GM12878 (cell line): Measurements from ENCODE around the gene SCNN1B. TPM values are rescaled to one million over a fixed set of nuclear protein-coding genes. Genes with fewer than 3 reads are reported as not detected.

Source experiments
- ASH2L ChIP-seq: fragments of 300-600, 200-600 bp; sonication (generic); IDR thresholded peaks from 2 replicates; pipeline ENCODE4 v1.6.1; 2017; ENCODE audit warnings: low read depth, mild to moderate bottlenecking, borderline replicate concordance
- ATF2 ChIP-seq: IDR thresholded peaks from 2 replicates; pipeline ENCODE4 v1.6.1; 2012; ENCODE audit warnings: low read length, inconsistent platforms
- ATF3 ChIP-seq: IDR thresholded peaks from 2 replicates; pipeline ENCODE4 v1.6.1; 2011; ENCODE audit warnings: low read depth, mild to moderate bottlenecking, low read length, moderate library complexity, borderline replicate concordance; ENCODE audit errors: extremely low read depth
- BCL3 ChIP-seq: IDR thresholded peaks from 2 replicates; pipeline ENCODE4 v1.6.1; 2011; ENCODE audit warnings: borderline replicate concordance, low read depth, mild to moderate bottlenecking, moderate library complexity, low read length; ENCODE audit not compliant: insufficient read depth, poor library complexity, severe bottlenecking
- CBFB ChIP-seq: IDR thresholded peaks from 2 replicates; pipeline ENCODE4 v1.6.1; 2016; ENCODE audit warnings: antibody characterized with exemption, low read depth
- DPF2 ChIP-seq: fragments of 450-650 bp; IDR thresholded peaks from 2 replicates; pipeline ENCODE4 v1.6.1; 2017; ENCODE audit warnings: mild to moderate bottlenecking
- EP300 ChIP-seq, 2 experiments: fragments of 150-350 bp in 1 of 2; IDR thresholded peaks; 2 replicates each; pipeline ENCODE4 v1.6.1; 2011 to 2012; ENCODE audit warnings: low read depth in 2 of 2, low read length in 2 of 2, borderline replicate concordance in 1 of 2, improper control_type of control experiment in 1 of 2, inconsistent platforms in 1 of 2; ENCODE audit not compliant: control insufficient read depth in 1 of 2
- ESRRA ChIP-seq: IDR thresholded peaks from 2 replicates; pipeline ENCODE4 v1.6.1; 2012; ENCODE audit warnings: mild to moderate bottlenecking, low read length, improper control_type of control experiment
- IKZF1 ChIP-seq: fragments of 450-650 bp; conservative IDR thresholded peaks from 2 replicates; pipeline ENCODE4 v1.6.1; 2017; ENCODE audit warnings: antibody characterized with exemption, mild to moderate bottlenecking
- IRF4 ChIP-seq: IDR thresholded peaks from 2 replicates; pipeline ENCODE4 v1.6.1; 2011; ENCODE audit warnings: low read depth, low read length
- MTA3 ChIP-seq: IDR thresholded peaks from 2 replicates; pipeline ENCODE4 v1.6.1; 2012; ENCODE audit warnings: low read length, inconsistent platforms, borderline replicate concordance
- MXI1 ChIP-seq: fragments of 150-350 bp; IDR thresholded peaks from 2 replicates; pipeline ENCODE4 v1.6.1; 2011; ENCODE audit warnings: low read depth, mild to moderate bottlenecking, inconsistent platforms, low read length, improper control_type of control experiment
- NFXL1 ChIP-seq: fragments of 450-650 bp; IDR thresholded peaks from 2 replicates; pipeline ENCODE4 v1.6.1; 2017; ENCODE audit warnings: antibody characterized with exemption, mild to moderate bottlenecking, borderline replicate concordance
- REST ChIP-seq: IDR thresholded peaks from 2 replicates; pipeline ENCODE4 v1.6.1; 2012; ENCODE audit warnings: mild to moderate bottlenecking, low read depth, low read length
- SIX5 ChIP-seq: IDR thresholded peaks from 2 replicates; pipeline ENCODE4 v1.6.1; 2011; ENCODE audit warnings: mild to moderate bottlenecking, low read depth, low read length, moderate library complexity; ENCODE audit not compliant: severe bottlenecking
- SP1 ChIP-seq: IDR thresholded peaks from one replicate; pipeline ENCODE4 v1.6.1; 2011; ENCODE audit warnings: low read depth, low read length
- TARDBP ChIP-seq: IDR thresholded peaks from 2 replicates; pipeline ENCODE4 v1.6.1; 2016; ENCODE audit warnings: borderline replicate concordance
- ZBED1 ChIP-seq: IDR thresholded peaks from 2 replicates; pipeline ENCODE4 v1.6.1; 2016; ENCODE audit warnings: borderline replicate concordance
- ZBTB33 ChIP-seq: fragments of 450-650 bp; IDR thresholded peaks from 2 replicates; pipeline ENCODE4 v1.6.1; 2017; ENCODE audit warnings: mild to moderate bottlenecking
- ZNF207 ChIP-seq: fragments of 450-650 bp; IDR thresholded peaks from 2 replicates; pipeline ENCODE4 v1.6.1; 2014; ENCODE audit warnings: antibody characterized with exemption, mild to moderate bottlenecking, borderline replicate concordance
- polyA plus RNA-seq, 11 experiments: library from polyadenylated mRNA; depleted of rRNA in 4 of 11; unstranded in 6 of 11; stranded (reverse) in 5 of 11; fragments of >200 nt; fragmentation: Nextera tagmentation in 4 of 11; fragmentation: Illumina TruSeq in 1 of 11; extraction: Ambion mirVana in 4 of 11; extraction: Trizol in 1 of 11; gene quantifications; 1 replicate in 1 of 11; 2 replicates in 10 of 11; pipeline versions ENCODE4 v1.2.1 to v1.2.3, GENCODE V29; 2011 to 2016; ENCODE audit warnings: inconsistent platforms in 2 of 11, missing spikeins in 2 of 11, low read depth in 1 of 11
- total RNA-seq, 4 experiments: library from RNA; depleted of rRNA in 3 of 4; stranded (reverse); fragments of >200 nt in 3 of 4; fragmentation: Illumina TruSeq in 1 of 4; extraction: Trizol in 1 of 4; gene quantifications; 2 replicates each; pipeline versions ENCODE4 v1.2.1 to v1.2.3, GENCODE V29; 2013 to 2021

The SCNN1B gene
- total and polyA plus RNA-seq, 10 of the 15 experiments (the other 5 are each of a cell fraction or from before 2014, with no cell fraction given): 0.28 to 1.5 (median 0.64) TPM

- TF ChIP-seq ZBTB33 (no peak), MXI1 (no peak), REST (no peak), SP1 (no peak), ASH2L (no peak), IRF4 (no peak), BCL3 (no peak), ATF2 (no peak), MTA3 (no peak), TARDBP (no peak), SIX5 (no peak), DPF2 (peak; percentile 42; the same call in 1 of the 2 replicates), EP300 (IDR thresholded peaks at IDR 0.05; ENCODE audit: borderline replicate concordance in 1 of 2, control insufficient read depth in 1 of 2, low read depth in 2 of 2, low read length in 2 of 2) (no peak), ZBED1 (no peak), ESRRA (no peak), NFXL1 (no peak), ZNF207 (no peak), ATF3 (no peak), CBFB (no peak), IKZF1 (peak; percentile 59)
Observed at GRCh38 chr16:23302045-23302956, at the start of gene SCNN1B (continued).
